Natural killer cell (primary cell): Measurements from ENCODE around the gene ARMC5. TPM values are rescaled to one million over a fixed set of nuclear protein-coding genes. Genes with fewer than 3 reads are reported as not detected.

Experiments
- ATAC-seq, 3 donors: fragments of 150-1000 bp in 2 of 3; fragments of 200-7000 bp in 1 of 3; cut with Tn5 transposase; 1 replicate in 1 of 3; 2 replicates in 2 of 3; pipeline ENCODE4 v1.10.0; 2021; ENCODE audit warnings: mild to moderate bottlenecking in 2 of 3, moderate library complexity in 2 of 3
- DNase-seq, 2 donors: peaks; one replicate each; pipeline versions ENCODE4 v3.0.0 to v3.0.0-alpha.2; 2013 to 2021; ENCODE audit warnings: mixed read lengths in 1 of 2
- H3K27ac ChIP-seq: one replicate; pipeline ENCODE4 v1.5.1; 2013; ENCODE audit warnings: mild to moderate bottlenecking, low read length
- H3K27me3 ChIP-seq: one replicate; pipeline ENCODE4 v1.6.1; 2013; ENCODE audit warnings: low read length; ENCODE audit not compliant: control insufficient read depth, insufficient read depth
- H3K36me3 ChIP-seq: one replicate; pipeline ENCODE4 v1.6.1; 2013; ENCODE audit warnings: low read length; ENCODE audit not compliant: control insufficient read depth, insufficient read depth
- H3K4me1 ChIP-seq: one replicate; pipeline ENCODE4 v1.6.1; 2013; ENCODE audit warnings: low read length; ENCODE audit not compliant: control insufficient read depth, insufficient read depth
- H3K4me3 ChIP-seq: one replicate; pipeline ENCODE4 v1.5.1; 2013; ENCODE audit warnings: low read length
- H3K9me3 ChIP-seq: one replicate; pipeline ENCODE4 v1.6.1; 2013; ENCODE audit warnings: low read length; ENCODE audit not compliant: control insufficient read depth, insufficient read depth
- H3K27ac Mint-ChIP-seq, 2 donors: one replicate each; pipeline ENCODE4 v1.8.0; 2022; ENCODE audit warnings: mild to moderate bottlenecking in 2 of 2, mixed read lengths in 2 of 2, moderate library complexity in 1 of 2
- H3K27me3 Mint-ChIP-seq, 2 donors: one replicate each; pipeline ENCODE4 v1.8.0; 2022; ENCODE audit warnings: low read depth in 2 of 2, mixed read lengths in 2 of 2
- H3K36me3 Mint-ChIP-seq: one replicate; pipeline ENCODE4 v1.8.0; 2022; ENCODE audit warnings: mixed read lengths
- H3K4me1 Mint-ChIP-seq, 2 donors: one replicate each; pipeline ENCODE4 v1.8.0; 2022; ENCODE audit warnings: mixed read lengths in 2 of 2
- H3K4me3 Mint-ChIP-seq: one replicate; pipeline ENCODE4 v1.8.0; 2022; ENCODE audit warnings: mild to moderate bottlenecking, moderate library complexity, mixed read lengths
- H3K9me3 Mint-ChIP-seq, 2 donors: one replicate each; pipeline ENCODE4 v1.8.0; 2022; ENCODE audit warnings: mixed read lengths in 2 of 2
- WGBS: methylation state at CpG from one replicate; pipeline ENCODE4 v1.1.7; 2013; ENCODE audit warnings: missing lambda C conversion rate; ENCODE audit not compliant: insufficient coverage; 5-methylcytosine and 5-hydroxymethylcytosine counted together
- intact Hi-C: fragments of 100-400 bp; cut with micrococcal nuclease; formaldehyde crosslinking; loops from one replicate; pipeline ENCODE4 v1.14.2; 2022
- total RNA-seq, 4 donors: library from RNA; stranded (reverse); fragments of 120-200 nt in 1 of 4; gene quantifications; one replicate each; pipeline versions ENCODE4 v1.2.3 to v1.2.4, GENCODE V29; 2013 to 2022
- TF ChIP-seq, protein P1 (sequence below): fragments of 200-600 bp; IDR thresholded peaks from one replicate; pipeline ENCODE4 v1.8.0; 2022; ENCODE audit warnings: antibody characterized with exemption

The ARMC5 gene
- total RNA-seq, 3 donors from 2014 or later (not counting 1 experiment from before 2014, with no cell fraction given): 10.4 to 22.8 (median 16.6) TPM

DNA sequence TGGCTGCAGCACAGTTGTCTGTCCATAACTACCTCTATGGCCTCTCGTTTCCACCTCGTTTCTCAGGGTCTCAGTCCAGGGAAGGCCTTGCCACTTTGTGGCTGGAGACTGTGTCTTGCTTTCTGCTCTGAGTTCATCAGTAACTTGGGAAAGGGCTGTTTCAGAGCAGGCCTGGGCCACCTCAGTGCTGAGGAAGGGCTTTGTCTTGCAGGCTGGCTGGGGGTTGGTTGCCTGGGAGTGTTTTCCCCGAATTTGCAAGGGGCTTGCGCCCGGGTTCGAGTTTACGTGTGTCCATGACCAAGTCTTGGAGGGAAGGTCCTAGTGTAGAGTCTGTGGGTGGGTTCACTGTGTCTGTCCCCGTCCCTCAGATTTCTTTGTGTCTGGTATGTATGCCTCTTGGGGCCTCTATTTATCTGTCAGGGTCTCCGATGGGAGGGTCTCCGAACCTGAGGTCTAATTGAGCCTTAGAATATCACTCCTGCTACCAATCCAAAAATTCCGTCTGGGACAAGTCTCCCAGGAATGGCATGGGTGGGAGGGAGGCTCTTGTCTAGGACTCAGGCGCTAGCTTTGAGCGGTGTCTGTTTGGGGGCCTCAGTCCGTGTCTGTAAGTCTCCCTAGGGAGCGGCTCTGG, 12.1 kb downstream of the ARMC5 start:
- H3K4me1 Mint-ChIP-seq: peaks cover 0 to 13% of the 10 kb centered on the region in 2 donors
- H3K4me3 ChIP-seq: no peak overlapping the region
- TF ChIP-seq, protein P1, sequence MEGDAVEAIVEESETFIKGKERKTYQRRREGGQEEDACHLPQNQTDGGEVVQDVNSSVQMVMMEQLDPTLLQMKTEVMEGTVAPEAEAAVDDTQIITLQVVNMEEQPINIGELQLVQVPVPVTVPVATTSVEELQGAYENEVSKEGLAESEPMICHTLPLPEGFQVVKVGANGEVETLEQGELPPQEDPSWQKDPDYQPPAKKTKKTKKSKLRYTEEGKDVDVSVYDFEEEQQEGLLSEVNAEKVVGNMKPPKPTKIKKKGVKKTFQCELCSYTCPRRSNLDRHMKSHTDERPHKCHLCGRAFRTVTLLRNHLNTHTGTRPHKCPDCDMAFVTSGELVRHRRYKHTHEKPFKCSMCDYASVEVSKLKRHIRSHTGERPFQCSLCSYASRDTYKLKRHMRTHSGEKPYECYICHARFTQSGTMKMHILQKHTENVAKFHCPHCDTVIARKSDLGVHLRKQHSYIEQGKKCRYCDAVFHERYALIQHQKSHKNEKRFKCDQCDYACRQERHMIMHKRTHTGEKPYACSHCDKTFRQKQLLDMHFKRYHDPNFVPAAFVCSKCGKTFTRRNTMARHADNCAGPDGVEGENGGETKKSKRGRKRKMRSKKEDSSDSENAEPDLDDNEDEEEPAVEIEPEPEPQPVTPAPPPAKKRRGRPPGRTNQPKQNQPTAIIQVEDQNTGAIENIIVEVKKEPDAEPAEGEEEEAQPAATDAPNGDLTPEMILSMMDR: no peak
- H3K27me3 Mint-ChIP-seq: peaks cover 0 to 23% of the 10 kb centered on the region in 2 donors
- no peak overlapping the region for H3K27ac ChIP-seq
- peaks cover 2% of the 10 kb centered on the region for H3K36me3 ChIP-seq
- 70% methylated on average over 13 of the region's 15 CpGs for WGBS
- H3K4me3 Mint-ChIP-seq: peak overlapping the region; percentile 49
- H3K27me3 ChIP-seq: peaks cover 12% of the 10 kb centered on the region
- no peaks in the 10 kb centered on the region for H3K36me3 Mint-ChIP-seq
- intact Hi-C loops: no loop called here
- no peak for DNase-seq
- no peak overlapping the region for H3K27ac Mint-ChIP-seq
- no peak for ATAC-seq
- H3K9me3 ChIP-seq: no peaks in the 10 kb centered on the region
- no peaks in the 10 kb centered on the region for H3K9me3 Mint-ChIP-seq
- peaks cover 22% of the 10 kb centered on the region for H3K4me1 ChIP-seq

DNA sequence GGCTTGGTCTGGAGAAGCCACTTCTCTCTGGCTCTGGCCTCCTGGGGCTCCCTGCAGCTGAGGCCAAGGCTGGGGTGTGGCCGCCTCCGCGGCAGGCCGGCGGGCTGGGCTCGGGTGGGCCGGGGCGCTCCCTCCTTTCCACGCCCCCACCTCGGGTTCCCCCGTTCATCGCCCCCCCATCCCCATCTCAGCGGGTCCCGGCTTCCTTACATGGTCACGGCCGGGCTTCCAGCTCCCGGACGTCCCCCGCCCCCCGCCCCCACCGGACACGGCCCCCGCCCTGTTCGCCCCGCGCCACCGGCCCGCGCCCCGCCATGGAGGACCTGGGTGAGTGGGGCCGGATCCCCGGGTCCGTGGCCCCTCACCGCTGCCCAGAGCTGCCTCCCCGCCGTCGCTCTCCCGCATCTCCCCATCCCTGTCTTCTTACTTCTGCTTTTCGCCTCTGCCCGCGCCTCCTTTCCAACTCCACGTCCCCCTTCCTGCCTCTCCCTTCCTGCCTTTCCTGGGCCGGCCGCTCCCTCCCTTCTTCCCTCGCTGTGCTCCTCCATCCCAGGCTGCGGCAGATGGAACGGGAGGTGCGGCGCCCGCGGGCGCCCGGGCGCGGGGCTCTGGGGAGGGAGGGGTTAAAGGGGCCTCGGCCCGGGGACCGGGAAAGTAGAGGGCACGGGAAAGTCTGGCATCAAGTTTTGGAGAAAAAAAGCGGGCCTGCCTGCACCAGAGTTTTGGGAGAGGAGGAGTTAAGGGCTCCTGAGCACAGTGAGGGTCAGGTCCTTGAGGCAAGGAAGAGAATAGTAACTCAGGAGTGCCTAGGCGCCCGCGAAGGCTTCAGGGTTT, 12.8 kb downstream of the ARMC5 start, which contains the start of gene TGFB1I1:
TSS of gene TGFB1I1 (plus strand) at position 278 of the 834 bp plus-strand sequence. CDS start at position 315, 37 bp downstream.
- ATAC-seq (no peak), DNase-seq (no peak)
- Histone ChIP-seq H3K4me1 (peaks cover 28% of the 10 kb centered on the region), H3K4me3 (peak within 1 kb of the TSS; percentile 9), H3K27me3 (peaks cover 12% of the 10 kb centered on the region), H3K27ac (no peak within 1 kb of the TSS), H3K9me3 (no peaks in the 10 kb centered on the region), H3K36me3 (no peaks in the 10 kb centered on the region)
- H3K4me1 Mint-ChIP-seq: peaks cover 0 to 20% of the 10 kb centered on the region in 2 donors
- intact Hi-C loops: no loop called here
- H3K9me3 Mint-ChIP-seq: no peaks in the 10 kb centered on the region
- H3K36me3 Mint-ChIP-seq: no peaks in the 10 kb centered on the region
- peaks cover 0 to 23% of the 10 kb centered on the region in 2 donors for H3K27me3 Mint-ChIP-seq
- TF ChIP-seq, protein P1: no peak
- 4% methylated on average over 54 of the region's 63 CpGs for WGBS
- H3K27ac Mint-ChIP-seq: peak within 1 kb of the TSS in 1 of 2 donors; percentile 42
- peak within 1 kb of the TSS; percentile 77 for H3K4me3 Mint-ChIP-seq

DNA sequence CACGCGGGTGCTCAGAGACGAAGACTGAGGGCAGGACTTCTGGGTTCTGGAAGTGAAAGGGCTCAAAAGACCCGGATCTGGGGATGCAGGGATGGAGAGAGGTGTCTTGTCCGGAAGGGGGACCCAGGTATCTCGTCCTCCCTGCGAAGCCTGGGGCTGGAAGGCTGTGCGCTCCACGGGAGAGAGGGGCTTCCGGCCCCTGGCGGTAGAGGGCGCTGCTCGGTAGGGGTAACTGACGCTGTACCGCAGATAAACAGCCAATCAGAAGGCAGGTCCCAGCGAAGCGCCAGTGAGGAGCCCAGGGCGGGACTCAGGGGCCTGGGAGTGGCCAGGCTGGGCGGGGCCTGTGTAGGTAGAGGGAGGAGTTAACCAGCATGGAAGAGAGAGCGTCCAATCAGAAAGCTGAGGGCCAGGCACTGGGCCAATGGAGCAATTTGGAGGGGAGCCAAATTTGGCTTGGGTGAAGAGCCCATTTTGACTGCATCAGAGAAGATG, 13.5 kb downstream of the ARMC5 start:
- peak in 2 of 3 donors; percentile 32 to 58 for ATAC-seq
- 67% methylated on average over 20 of the region's 20 CpGs for WGBS
- Histone ChIP-seq H3K9me3 (no peaks in the 10 kb centered on the region), H3K4me3 (no peak overlapping the region), H3K36me3 (no peaks in the 10 kb centered on the region), H3K4me1 (peaks cover 35% of the 10 kb centered on the region), H3K27me3 (peaks cover 12% of the 10 kb centered on the region), H3K27ac (no peak overlapping the region)
- Mint-ChIP-seq H3K27ac (peak overlapping the region in 1 of 2 donors; percentile 42), H3K9me3 (no peaks in the 10 kb centered on the region), H3K27me3 (peaks cover 0 to 23% of the 10 kb centered on the region in 2 donors), H3K4me3 (peak overlapping the region; percentile 77), H3K4me1 (peaks cover 2 to 27% of the 10 kb centered on the region in 2 donors), H3K36me3 (no peaks in the 10 kb centered on the region)
- TF ChIP-seq, protein P1: no peak
- intact Hi-C loops: no loop called here
- peak in 1 of 2 donors; percentile 51 for DNase-seq
